NCI-H1417 treated with DMSO at 0.1 percent for 48 hours (cell line): ENCODE measurements around the gene ALCAM.

Experiments
- DNase-seq: peaks from one replicate; lab custom pipeline; 2025; lab: John Stamatoyannopoulos, UW

Gene ALCAM

DNA sequence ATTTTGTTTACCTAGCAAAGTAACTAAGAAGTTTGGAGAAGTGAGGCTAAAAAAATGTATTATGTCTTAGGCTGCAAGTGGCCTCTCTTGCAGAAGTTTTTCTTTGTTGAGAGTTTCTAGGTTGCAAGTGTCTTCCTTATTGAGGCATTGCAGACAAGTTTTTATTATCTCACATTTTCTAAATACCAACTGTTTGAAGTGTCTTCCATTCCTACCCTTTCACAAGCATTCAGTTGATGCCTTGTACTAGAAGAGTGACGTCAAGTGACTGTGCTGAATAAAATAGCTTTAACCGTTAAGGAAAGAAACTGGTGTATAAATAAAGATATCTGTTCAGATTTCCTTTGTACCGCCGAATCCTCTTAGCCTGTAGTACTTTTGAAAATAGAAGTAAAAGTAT, 123.3 kb downstream of the ALCAM start:
- no peak for DNase-seq

- DNase-seq, result no peak
Observed at GRCh38 chr3:105493305-105493892, 126.7 kb downstream of the ALCAM start.

- DNase-seq, result no peak
Observed at GRCh38 chr3:105495021-105495420, 128.3 kb downstream of the ALCAM start.

DNA sequence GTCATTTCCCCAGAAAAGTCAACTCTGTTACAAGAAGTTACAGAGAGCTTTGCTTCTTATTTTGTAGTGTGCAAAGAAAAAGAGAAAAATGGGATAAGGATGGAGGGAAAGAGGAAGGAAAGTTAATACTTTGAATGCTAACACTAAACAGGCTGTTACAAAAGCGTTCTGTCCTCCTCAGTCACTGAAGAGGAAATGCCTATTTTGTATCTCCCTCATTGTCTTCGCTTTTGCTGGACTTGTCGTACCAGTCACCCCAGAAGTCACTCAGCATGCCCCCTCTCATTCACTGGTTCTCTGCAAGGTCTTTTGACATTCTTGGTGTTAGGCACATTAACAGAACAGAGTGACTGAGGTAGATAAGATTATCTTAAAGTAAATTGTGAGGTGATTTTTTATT, 129.6 kb downstream of the ALCAM start:
- DNase-seq, result no peak

DNA sequence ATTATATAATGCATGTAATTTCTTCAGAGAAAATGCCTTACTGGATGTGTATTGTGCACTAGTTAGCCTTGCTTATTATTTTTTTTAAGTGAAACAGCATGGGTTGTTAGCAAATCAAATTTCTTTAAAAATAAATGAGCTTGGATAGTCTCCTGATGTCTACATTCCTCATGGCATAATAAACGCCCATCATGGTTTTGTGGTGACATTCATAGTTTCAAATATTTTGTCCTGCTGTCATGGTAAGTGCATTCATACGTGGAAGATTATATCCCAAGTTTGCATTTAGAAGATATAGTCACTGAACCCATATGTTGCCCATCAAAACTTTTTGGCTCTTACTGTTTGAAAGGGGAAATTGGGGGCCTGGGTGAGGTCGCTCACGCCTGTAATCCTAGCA, 130.7 kb downstream of the ALCAM start:
- DNase-seq, result no peak

- DNase-seq, result no peak
Observed at GRCh38 chr3:105499961-105500360, 133.3 kb downstream of the ALCAM start.

DNA sequence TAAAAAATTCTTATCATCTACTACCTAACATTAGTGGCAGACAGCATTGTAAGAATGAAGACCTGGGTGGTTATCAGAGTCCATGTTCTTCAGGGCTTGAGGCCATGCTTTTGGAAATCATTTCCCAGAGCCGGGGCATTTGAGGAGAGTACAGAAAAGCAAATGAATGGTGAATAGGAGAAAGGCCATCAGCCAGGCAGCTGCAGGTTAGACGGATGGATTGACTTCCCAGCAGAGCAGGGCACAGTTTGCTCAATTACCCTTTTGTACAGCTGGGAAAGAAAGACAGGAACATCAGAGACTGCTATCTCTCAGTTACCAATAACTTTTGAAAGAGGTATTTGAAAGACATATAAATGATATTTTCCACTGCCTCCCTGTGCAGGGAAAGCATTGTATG, 135.6 kb downstream of the ALCAM start:
- no peak for DNase-seq

DNA sequence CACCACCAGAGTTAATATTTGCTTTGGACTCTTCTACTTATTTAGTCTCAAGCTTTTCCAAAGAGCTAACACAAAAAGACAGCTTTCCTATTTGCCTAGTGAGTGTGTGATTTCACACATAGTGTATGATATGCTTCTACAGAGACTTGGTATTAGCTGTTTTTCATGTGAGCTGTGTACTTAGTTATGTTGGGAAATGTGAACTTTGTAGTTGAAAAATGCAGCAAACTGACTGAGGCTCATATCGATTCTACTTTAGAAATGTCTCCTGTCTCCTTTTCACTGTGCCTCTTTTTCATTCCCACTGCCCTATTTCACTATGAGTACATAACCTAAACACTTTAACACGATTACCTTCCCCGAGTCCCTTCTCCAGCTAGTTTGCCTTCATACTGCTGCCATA, 136.5 kb downstream of the ALCAM start:
- no peak for DNase-seq

DNA sequence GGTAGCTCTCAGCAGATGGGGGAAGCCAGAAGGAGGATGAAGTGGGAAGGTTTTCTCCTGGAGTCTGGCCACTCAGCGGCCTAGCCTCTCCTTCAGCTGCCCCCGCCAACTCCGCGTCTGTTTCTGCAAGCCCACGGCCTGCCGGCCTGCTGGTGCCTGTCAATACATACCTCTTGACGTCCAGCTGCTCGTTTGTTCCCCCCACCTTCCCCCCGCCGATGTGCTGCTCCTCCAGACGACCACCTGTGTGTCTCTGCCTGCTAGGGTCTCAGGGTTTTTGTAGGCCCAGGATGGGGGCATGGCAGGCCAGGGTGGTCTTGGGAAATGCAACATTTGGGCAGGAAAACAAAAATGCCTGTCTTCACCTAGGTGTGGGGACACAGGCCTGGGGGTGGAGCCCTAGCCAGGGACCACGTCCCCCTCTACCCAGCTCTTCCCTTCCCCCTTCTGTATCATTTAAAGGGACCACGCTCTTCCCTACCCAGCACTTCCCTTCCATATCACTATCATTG, 137.8 kb downstream of the ALCAM start:
- DNase-seq, result no peak

DNA sequence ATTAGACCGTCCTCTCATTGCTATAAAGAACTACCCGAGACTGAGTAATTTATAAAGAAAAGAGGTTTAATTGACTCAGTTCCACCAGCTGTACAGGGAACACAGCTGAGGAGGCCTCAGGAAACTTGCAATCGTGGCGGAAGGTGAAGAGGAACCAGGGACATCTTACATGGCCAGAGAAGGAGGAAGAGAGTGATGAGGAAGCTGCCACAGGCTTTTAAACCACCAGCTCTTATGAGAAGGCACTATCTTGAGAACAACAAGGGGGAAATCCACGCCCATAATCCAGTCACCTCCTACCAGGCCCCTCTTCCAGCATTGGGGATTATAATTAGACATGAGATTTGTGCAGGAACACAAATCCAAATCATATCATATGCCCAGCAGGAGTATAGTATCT, 138.5 kb downstream of the ALCAM start:
- DNase-seq, result no peak

DNA sequence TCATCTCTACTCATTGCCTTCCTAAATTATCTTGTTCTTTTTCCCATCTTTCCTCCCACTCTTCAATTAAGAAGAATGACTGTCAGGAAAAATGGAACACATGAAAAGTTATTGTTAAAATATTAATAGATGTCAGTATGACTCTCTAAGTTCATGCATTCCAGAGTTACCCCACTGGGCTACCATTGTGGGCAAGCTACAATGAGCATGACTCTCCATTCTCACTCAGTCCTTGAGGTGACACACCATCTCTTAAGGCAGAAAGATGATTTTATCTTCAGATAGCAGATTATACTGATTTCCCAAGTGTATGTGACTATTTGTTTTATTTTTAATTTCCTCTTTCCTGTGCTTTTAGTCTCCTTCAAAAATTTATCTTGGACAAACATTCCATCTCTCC, 144.3 kb downstream of the ALCAM start:
- no peak for DNase-seq

GRCh38 chr3:105512061-105512460, 145.4 kb downstream of the ALCAM start:
- no peak for DNase-seq

GRCh38 chr3:105513042-105513441, 146.3 kb downstream of the ALCAM start:
- no peak for DNase-seq

- DNase-seq, result no peak
Observed at GRCh38 chr3:105513886-105514285, 147.2 kb downstream of the ALCAM start.

DNA sequence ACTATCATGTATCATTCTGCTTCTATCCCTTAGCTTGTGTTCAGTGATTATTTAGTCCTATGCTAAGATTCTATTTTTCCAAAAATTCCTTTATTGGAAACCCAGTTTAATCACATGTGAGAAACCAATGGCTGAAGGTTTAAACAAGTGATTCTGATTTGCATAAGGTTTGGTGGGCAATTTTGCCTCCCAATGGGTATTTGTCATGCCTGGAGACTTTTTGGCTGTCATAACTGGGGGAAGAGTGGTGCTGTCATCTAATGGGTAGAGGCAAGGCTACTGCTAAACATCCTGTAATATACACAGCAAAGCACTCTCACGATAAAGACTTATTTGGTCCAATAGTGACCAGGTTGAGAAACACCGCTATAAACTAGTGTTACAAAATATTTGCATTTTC, 148.7 kb downstream of the ALCAM start:
- DNase-seq, result no peak

GRCh38 chr3:105516972-105517371, 150.3 kb downstream of the ALCAM start:
- DNase-seq, result no peak

DNA sequence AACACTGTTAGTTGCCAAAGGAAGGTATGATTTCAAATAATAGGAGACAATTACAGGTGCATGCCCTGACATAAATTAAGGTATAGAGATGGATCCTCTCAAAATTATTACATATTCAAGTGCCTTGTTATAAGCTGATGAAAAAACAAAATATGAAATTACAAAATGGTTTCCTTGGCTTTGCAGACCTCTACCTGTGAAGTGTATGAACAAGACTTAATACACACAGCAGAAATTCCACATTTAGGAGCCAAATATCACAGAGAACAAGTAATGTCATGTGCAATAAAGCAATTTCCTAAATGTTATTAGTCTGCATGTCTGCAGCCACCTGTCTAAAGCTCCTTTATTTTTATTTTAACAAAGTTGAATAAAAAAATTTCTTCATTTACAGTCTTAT, 151.5 kb downstream of the ALCAM start:
- no peak for DNase-seq

DNA sequence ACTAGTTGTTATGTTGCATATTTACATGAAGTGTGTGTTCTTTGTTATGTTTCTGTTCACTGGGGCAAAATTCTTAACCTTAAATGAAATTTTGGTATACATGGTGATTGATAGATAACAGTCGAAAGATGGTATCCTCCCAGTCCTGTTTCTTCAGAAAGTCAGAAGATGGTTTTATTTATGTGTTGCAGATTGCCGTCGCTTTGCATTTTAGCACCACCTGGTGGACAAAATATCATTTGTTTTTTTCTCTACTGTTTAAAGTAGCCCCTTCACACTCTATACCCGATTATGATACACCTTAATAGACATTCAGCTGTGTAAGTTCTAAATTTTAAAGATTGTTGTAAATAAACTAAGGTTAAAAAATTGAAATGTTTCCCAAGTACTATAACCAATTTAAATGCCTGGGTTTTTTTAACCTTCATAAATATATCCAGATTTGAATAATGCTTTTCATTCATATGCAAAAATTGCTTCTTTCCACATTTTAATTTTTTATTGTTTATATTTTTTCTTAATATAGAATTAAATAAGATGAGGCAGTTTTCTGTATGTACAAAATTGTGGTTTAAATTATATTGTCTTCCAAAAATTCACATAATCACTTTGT, 152.2 kb downstream of the ALCAM start:
- no peak for DNase-seq

- no peak for DNase-seq
Observed at GRCh38 chr3:105521770-105522169, 155.1 kb downstream of the ALCAM start.

DNA sequence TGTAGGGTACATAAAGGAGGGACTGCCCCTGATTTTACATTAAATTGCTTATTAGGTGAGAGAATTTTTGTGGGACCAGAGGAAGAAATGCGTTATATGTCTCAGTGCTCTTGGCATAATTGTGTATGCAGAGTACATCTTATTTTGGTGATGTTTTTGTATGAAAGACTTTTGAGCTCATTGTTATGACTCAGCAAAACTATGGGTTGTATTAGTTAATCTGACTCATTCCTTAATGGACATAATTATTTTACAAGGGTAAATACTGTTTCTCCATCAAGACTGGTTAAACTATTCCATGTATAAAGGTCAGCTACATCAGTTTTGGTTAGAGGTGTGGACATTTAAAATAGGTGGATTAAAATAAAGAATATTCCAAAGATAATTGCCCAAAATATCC, 156.8 kb downstream of the ALCAM start:
- DNase-seq, result no peak

GRCh38 chr3:105525531-105525930, 158.8 kb downstream of the ALCAM start:
- DNase-seq, result no peak

GRCh38 chr3:105526360-105527111, 159.8 kb downstream of the ALCAM start:
- peak; percentile 24 for DNase-seq

DNA sequence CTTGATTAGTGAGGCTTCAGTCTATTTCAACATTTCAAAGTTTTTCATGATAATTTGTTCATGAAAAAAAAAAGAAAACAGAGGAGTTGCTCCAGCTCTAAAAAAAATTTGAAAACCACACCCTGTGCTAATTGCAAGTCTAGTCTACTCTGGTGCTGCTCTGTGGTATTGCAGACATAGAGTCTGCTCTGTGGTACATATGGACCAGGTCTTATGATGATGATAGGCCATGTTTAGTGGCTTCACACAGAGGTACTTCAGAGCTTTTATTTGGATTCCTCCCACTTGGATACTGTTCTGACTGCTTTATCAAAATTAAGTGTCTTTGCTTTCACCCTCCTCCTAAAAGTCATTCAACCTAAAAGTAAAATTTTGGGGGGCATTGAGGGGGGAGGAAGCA, 160.8 kb downstream of the ALCAM start:
- DNase-seq, result no peak
